Fibroblast of the aortic adventitia (primary cell): ENCODE results near the gene HIVEP2. TPM values are rescaled to one million over a fixed set of nuclear protein-coding genes. Genes with fewer than 3 reads are reported as not detected.

ENCODE experiments used
- DNase-seq: peaks from one replicate; pipeline ENCODE4 v3.0.0-alpha.2; 2010; ENCODE audit warnings: low read depth
- H3K4me3 ChIP-seq: 2 replicates; pipeline ENCODE4 v1.5.1; 2011; ENCODE audit warnings: low read depth, mild to moderate bottlenecking, control low read depth, low read length, moderate library complexity
- CTCF ChIP-seq: IDR thresholded peaks from 2 replicates; pipeline ENCODE4 v1.5.1; 2011; ENCODE audit warnings: mild to moderate bottlenecking, low read length, control low read depth, inconsistent platforms; ENCODE audit not compliant: insufficient read depth
- total RNA-seq: library from RNA; depleted of rRNA; stranded (reverse); fragments of >200 nt; gene quantifications from 2 replicates; pipeline ENCODE4 v1.2.3, GENCODE V29; 2012; ENCODE audit warnings: low replicate concordance

HIVEP2 gene
- total RNA-seq, 1 donor: 23.1 TPM

GRCh38 chr6:142750998-142751397 lies 194.0 kb downstream of the HIVEP2 start:
- no peak for DNase-seq
- TF ChIP-seq CTCF: no peak
- no peak overlapping the region for H3K4me3 ChIP-seq

GRCh38 chr6:142749556-142749955 lies 195.4 kb downstream of the HIVEP2 start:
- no peak overlapping the region for H3K4me3 ChIP-seq
- no peak for DNase-seq
- TF ChIP-seq CTCF: no peak

- H3K4me3 ChIP-seq: no peak overlapping the region
- TF ChIP-seq CTCF: peak; percentile 30
- DNase-seq: peak; percentile 18
These were observed 198.5 kb downstream of the HIVEP2 start for GRCh38 chr6:142746524-142746923.

GRCh38 chr6:142744836-142745235 lies 200.1 kb downstream of the HIVEP2 start:
- H3K4me3 ChIP-seq: no peak overlapping the region
- DNase-seq: no peak
- TF ChIP-seq CTCF: no peak

GRCh38 chr6:142740449-142740848 lies 204.5 kb downstream of the HIVEP2 start:
- TF ChIP-seq CTCF: no peak
- no peak overlapping the region for H3K4me3 ChIP-seq
- DNase-seq: no peak

GRCh38 chr6:142738731-142739130 lies 206.2 kb downstream of the HIVEP2 start:
- no peak for DNase-seq
- no peak for TF ChIP-seq CTCF
- no peak overlapping the region for H3K4me3 ChIP-seq

GRCh38 chr6:142738035-142738396 lies 207.0 kb downstream of the HIVEP2 start:
- no peak overlapping the region for H3K4me3 ChIP-seq
- no peak for DNase-seq
- TF ChIP-seq CTCF: no peak
